ENCODE measurements around the gene CCDC27.

DNA sequence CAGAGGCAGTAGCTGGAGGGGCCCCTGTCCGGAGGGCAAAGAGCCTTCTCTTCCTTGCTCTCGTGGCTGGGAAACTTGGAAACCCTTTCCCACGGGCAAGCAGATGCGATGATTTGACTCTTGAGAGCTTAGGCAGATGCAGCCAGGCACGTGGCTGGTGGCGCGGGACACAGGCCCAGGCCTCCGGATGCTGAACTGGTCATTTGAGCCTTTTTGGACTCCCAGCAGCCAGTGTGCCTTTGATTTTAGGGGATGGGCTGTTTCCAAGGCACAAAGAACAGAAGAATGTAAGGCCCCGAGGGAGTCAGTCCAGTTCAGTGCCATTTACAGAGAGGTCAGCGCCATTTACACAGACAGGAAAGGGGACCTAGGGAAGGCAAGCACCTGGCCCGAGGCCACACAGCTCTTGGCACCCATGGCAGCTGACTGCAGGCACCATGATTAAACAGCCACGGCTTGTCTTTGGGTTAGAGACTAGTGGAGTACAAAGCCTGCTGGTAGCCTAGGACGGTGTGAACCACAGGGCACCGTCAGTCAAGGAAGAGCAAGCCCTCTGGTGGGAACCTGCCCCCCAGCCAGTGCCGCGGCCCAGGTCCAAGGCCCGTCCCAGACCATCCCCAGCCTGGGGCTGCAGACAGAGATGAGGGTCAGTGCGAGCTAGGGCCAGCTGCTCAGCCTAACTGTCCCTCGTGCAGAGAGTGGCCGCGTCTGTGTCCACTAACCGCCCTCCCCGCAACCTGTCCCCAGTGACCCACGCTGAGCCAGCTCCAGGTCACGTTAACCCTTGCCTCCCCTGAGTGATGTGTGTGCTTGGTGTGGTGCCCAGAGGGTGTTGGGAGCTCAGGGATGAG is 20.4 kb upstream of the CCDC27 start:
- TF ChIP-seq, protein P1, sequence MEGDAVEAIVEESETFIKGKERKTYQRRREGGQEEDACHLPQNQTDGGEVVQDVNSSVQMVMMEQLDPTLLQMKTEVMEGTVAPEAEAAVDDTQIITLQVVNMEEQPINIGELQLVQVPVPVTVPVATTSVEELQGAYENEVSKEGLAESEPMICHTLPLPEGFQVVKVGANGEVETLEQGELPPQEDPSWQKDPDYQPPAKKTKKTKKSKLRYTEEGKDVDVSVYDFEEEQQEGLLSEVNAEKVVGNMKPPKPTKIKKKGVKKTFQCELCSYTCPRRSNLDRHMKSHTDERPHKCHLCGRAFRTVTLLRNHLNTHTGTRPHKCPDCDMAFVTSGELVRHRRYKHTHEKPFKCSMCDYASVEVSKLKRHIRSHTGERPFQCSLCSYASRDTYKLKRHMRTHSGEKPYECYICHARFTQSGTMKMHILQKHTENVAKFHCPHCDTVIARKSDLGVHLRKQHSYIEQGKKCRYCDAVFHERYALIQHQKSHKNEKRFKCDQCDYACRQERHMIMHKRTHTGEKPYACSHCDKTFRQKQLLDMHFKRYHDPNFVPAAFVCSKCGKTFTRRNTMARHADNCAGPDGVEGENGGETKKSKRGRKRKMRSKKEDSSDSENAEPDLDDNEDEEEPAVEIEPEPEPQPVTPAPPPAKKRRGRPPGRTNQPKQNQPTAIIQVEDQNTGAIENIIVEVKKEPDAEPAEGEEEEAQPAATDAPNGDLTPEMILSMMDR (IDR thresholded peaks at IDR 0.05; ENCODE audit: low read depth, low read length, poor library complexity, severe bottlenecking) = no peak
- TF ChIP-seq EZH2phosphoT487 (IDR thresholded peaks at IDR 0.05; ENCODE audit: borderline replicate concordance, low read length) = no peak

Measured in DOHH2 (cell line).